Tibial nerve (tissue), 4 donors: ENCODE data around the gene LIN37. TPM values are rescaled to one million over a fixed set of nuclear protein-coding genes. Genes with fewer than 3 reads are reported as not detected.

Experiments used
- DNase-seq, 2 donors: peaks; one replicate each; pipeline ENCODE4 v3.0.0-alpha.2; 2019; ENCODE audit warnings: low spot score in 2 of 2
- H3K27ac ChIP-seq, 4 donors: fragments of 200-600 bp; sonication (generic) in 3 of 4; one replicate each; pipeline ENCODE4 v1.5.1; 2017 to 2019; ENCODE audit warnings: mild to moderate bottlenecking in 1 of 4
- H3K27me3 ChIP-seq, 2 donors: fragments of 200-600 bp; sonication (generic) in 1 of 2; one replicate each; pipeline versions ENCODE4 v1.5.1 to v1.6.0; 2017 to 2019
- H3K36me3 ChIP-seq, 3 donors: fragments of 200-600 bp; sonication (generic); one replicate each; pipeline ENCODE4 v1.5.1; 2018 to 2019
- H3K4me1 ChIP-seq, 4 donors: fragments of 200-600 bp; sonication (generic) in 3 of 4; one replicate each; pipeline ENCODE4 v1.5.1; 2017 to 2019
- H3K4me3 ChIP-seq, 4 donors: fragments of 200-600 bp; sonication (generic) in 3 of 4; one replicate each; pipeline ENCODE4 v1.5.1; 2017 to 2019; ENCODE audit warnings: mild to moderate bottlenecking in 1 of 4, moderate library complexity in 1 of 4
- H3K9me3 ChIP-seq, 4 donors: fragments of 200-600 bp; sonication (generic) in 3 of 4; one replicate each; pipeline ENCODE4 v1.5.1; 2017 to 2019
- EP300 ChIP-seq, 2 donors: sonication (generic); formaldehyde crosslinking; IDR thresholded peaks; one replicate each; pipeline ENCODE4 v1.6.1; 2017; ENCODE audit warnings: antibody characterized with exemption in 2 of 2, mild to moderate bottlenecking in 1 of 2
- POLR2A ChIP-seq, 2 donors: fragments of 450-650 bp; IDR thresholded peaks; one replicate each; pipeline ENCODE4 v1.6.1; 2017; ENCODE audit warnings: antibody characterized with exemption in 2 of 2, mild to moderate bottlenecking in 2 of 2, moderate library complexity in 2 of 2
- whole genome bisulfite sequencing, 2 donors: methylation state at CpG; one replicate each; pipeline ENCODE4 v1.1.5; 2018; 5-methylcytosine and 5-hydroxymethylcytosine counted together
- total RNA-seq, 4 donors: library from RNA; depleted of rRNA; stranded (reverse); fragments of >200 nt; gene quantifications; one replicate each; pipeline ENCODE4 v1.1.0, GENCODE V29; 2016
- TF ChIP-seq, protein P1 (sequence below), 5 experiments: fragments of 200-600 bp in 3 of 5; fragments of 450-650 bp in 2 of 5; sonication (generic) in 3 of 5; IDR thresholded peaks; one replicate each; pipeline ENCODE4 v1.5.1; 2016 to 2019; ENCODE audit warnings: antibody characterized with exemption in 5 of 5, mild to moderate bottlenecking in 3 of 5, moderate library complexity in 2 of 5

Gene LIN37
- total RNA-seq, 4 donors from 2014 or later: 18.1 to 32.7 (median 20.6) TPM

DNA sequence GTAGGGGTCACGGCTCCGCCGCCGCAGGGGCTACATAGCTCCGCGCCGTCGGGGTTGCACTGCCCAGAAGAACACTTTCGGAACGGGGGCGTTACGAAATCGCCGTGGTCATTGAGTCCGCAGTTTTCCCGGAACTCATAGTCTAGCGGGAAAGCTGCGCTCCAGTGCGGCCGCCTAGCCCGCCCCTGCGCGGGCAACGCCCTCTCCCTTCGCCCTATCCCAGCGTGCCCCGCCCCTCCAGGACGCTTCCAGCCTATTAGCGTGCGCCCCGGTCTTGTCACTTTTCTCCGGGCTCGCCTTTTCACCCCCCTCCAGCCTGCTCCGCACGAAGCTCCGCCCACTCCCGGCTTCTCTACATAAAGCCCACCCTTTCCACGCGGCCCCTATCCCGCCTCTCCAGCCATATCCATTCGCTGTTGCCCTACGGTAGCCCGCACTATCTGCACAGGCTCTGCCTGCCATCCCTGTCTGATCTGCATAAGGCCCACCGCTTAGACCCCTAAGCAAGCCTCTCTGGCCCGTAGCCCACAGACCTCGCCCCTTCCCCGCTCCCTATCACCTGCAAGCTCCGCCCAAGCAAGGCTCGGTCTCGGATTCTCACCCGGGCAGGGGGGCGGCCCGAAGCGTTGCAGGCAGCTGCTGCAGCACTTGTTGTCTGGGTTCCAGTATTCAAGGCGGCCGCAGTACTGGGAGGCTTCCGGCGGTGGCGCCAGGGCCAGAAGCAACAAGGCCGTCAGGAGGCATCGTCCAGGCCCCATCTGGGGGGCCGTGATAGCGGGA lies 7.8 kb upstream of the LIN37 start:
- H3K27me3 ChIP-seq: no peaks in the 10 kb centered on the region
- H3K9me3 ChIP-seq: no peaks in the 10 kb centered on the region
- peak overlapping the region; percentile 42 to 87 (median 70) for H3K4me3 ChIP-seq
- peak overlapping the region; percentile 63 to 90 (median 83) for H3K27ac ChIP-seq
- TF ChIP-seq EP300 (IDR thresholded peaks at IDR 0.05): peak; percentile 80 to 82
- TF ChIP-seq POLR2A (IDR thresholded peaks at IDR 0.05): peak; percentile 43 to 45
- TF ChIP-seq, protein P1, sequence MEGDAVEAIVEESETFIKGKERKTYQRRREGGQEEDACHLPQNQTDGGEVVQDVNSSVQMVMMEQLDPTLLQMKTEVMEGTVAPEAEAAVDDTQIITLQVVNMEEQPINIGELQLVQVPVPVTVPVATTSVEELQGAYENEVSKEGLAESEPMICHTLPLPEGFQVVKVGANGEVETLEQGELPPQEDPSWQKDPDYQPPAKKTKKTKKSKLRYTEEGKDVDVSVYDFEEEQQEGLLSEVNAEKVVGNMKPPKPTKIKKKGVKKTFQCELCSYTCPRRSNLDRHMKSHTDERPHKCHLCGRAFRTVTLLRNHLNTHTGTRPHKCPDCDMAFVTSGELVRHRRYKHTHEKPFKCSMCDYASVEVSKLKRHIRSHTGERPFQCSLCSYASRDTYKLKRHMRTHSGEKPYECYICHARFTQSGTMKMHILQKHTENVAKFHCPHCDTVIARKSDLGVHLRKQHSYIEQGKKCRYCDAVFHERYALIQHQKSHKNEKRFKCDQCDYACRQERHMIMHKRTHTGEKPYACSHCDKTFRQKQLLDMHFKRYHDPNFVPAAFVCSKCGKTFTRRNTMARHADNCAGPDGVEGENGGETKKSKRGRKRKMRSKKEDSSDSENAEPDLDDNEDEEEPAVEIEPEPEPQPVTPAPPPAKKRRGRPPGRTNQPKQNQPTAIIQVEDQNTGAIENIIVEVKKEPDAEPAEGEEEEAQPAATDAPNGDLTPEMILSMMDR (IDR thresholded peaks at IDR 0.05): peak in 2 of 5 experiments; percentile 18 to 28
- DNase-seq: peak; percentile 97 to 98
- 0% methylated on average over 56 to 60 of the region's 63 CpGs for WGBS, 2 donors
- peaks cover 0 to 33% (median 23%) of the 10 kb centered on the region in 4 donors for H3K4me1 ChIP-seq
- peaks cover 3 to 42% (median 4%) of the 10 kb centered on the region in 3 donors for H3K36me3 ChIP-seq

DNA sequence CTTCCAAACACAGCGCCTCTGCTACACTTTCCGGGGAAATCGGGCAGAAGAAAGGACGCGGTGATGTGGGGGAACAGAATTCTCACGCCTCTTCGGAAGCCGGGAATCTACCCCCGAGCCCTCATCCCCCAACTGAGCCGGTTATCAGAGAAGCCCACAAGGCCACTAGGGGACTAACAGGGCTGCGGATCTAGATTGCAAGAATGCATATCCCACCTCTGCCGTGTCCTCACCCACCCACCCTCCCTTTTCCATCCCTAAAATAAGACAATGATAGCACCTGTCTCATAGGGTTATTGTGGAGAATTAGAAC lies 7.2 kb upstream of the LIN37 start:
- WGBS, 2 donors: 8 to 14% methylated on average over 12 of the region's 12 CpGs

GRCh38 chr19:35742121-35742724 lies 6.2 kb upstream of the LIN37 start, which contains the start of gene IGFLR1:
TSS of gene IGFLR1 (minus strand) at chr19:35742452. CDS start at chr19:35741180, 1,272 bp downstream.
- no peaks in the 10 kb centered on the region for H3K27me3 ChIP-seq
- peaks cover 0 to 47% (median 32%) of the 10 kb centered on the region in 4 donors for H3K4me1 ChIP-seq
- no peak for DNase-seq
- peak within 1 kb of the TSS in 2 of 4 donors; percentile 65 to 75 for H3K4me3 ChIP-seq
- 55 to 78% methylated on average over 9 of the region's 9 CpGs for WGBS, 2 donors
- TF ChIP-seq, protein P1 (IDR thresholded peaks at IDR 0.05): no peak
- TF ChIP-seq POLR2A (IDR thresholded peaks at IDR 0.05): no peak
- H3K36me3 ChIP-seq: peaks cover 3 to 26% (median 4%) of the 10 kb centered on the region in 3 donors
- no peaks in the 10 kb centered on the region for H3K9me3 ChIP-seq
- peak within 1 kb of the TSS in 3 of 4 donors; percentile 77 to 89 (median 89) for H3K27ac ChIP-seq

More for the DNA sequence above, 7.2 kb upstream of the LIN37 start:
- no peak for DNase-seq
- Histone ChIP-seq H3K4me1 (peaks cover 0 to 38% (median 26%) of the 10 kb centered on the region in 4 donors), H3K27me3 (no peaks in the 10 kb centered on the region), H3K27ac (peak overlapping the region; percentile 63 to 89 (median 83)), H3K36me3 (peaks cover 3 to 37% (median 4%) of the 10 kb centered on the region in 3 donors), H3K9me3 (no peaks in the 10 kb centered on the region), H3K4me3 (peak overlapping the region; percentile 42 to 87 (median 70))
- no peak for TF ChIP-seq POLR2A (IDR thresholded peaks at IDR 0.05)
- no peak for TF ChIP-seq EP300 (IDR thresholded peaks at IDR 0.05)
- TF ChIP-seq, protein P1 (IDR thresholded peaks at IDR 0.05): no peak

DNA sequence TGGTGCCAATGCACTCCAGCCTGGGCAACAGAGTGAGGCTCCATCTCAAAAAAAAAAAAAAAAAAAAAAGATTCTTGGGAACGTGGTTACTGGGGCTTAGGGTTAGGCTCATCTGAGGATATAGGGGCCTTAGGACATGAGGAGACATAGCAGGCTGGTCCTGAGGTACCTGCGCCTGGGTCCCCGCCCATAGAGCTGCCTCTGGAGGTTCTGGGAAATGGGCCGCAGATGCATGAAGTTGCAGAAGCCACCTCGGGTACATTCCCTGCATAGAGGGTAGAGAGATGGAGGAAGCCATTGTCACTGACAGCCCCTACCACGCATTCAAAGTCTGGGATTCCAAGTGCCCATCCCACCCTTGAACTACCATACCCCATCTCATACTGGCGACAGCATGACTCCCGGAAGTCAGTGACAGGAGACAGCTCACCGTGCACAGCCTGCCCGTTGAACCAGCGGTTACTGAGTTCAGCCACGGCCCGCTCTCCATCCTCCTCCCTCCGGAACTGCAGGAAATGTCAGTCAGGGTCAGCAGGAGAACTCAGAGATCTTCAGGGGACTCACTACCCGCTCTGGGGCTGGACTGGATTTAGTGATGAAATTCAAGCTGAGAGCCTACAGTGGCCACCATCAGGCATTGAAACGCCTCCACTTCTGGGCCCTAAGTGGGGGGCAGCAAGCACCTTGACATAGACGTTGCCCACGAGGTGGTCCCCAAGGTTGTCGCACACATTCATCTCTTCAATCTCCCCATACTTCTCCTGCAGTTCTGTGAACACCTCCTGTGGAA lies 4.5 kb upstream of the LIN37 start:
- 83 to 88% methylated on average over 19 of the region's 19 CpGs for WGBS, 2 donors

More for the DNA sequence above, 4.5 kb upstream of the LIN37 start:
- Histone ChIP-seq H3K9me3 (no peaks in the 10 kb centered on the region), H3K36me3 (peaks cover 0 to 10% (median 0%) of the 10 kb centered on the region in 3 donors), H3K27ac (peak overlapping the region in 3 of 4 donors; percentile 99 to 100 (median 100)), H3K27me3 (no peaks in the 10 kb centered on the region), H3K4me3 (peak overlapping the region in 2 of 4 donors; percentile 85 to 90), H3K4me1 (peaks cover 0 to 58% (median 39%) of the 10 kb centered on the region in 4 donors)
- DNase-seq: no peak
- no peak for TF ChIP-seq POLR2A (IDR thresholded peaks at IDR 0.05)
- TF ChIP-seq, protein P1 (IDR thresholded peaks at IDR 0.05): no peak
- no peak for TF ChIP-seq EP300 (IDR thresholded peaks at IDR 0.05)
